ENCODE measurements around the gene ENTPD6.

DNA sequence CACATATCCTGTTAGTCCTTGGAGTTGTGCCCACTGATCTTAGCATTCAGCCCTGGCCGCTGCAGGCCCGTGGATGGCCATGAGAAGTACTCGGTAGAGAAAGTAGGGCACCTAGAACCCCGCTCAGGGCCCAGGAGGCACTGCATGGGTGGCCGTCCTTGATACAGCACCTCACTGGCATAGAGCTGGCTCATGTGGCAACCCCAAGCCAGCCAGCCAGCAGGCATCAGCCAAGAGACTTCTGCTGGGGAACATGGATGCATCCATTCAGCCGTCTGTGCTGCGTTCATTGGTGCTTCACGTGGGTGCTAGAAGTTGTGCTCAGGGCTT lies 62.9 kb downstream of the ENTPD6 start:
- TF ChIP-seq, protein P1, sequence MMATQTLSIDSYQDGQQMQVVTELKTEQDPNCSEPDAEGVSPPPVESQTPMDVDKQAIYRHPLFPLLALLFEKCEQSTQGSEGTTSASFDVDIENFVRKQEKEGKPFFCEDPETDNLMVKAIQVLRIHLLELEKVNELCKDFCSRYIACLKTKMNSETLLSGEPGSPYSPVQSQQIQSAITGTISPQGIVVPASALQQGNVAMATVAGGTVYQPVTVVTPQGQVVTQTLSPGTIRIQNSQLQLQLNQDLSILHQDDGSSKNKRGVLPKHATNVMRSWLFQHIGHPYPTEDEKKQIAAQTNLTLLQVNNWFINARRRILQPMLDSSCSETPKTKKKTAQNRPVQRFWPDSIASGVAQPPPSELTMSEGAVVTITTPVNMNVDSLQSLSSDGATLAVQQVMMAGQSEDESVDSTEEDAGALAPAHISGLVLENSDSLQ (IDR thresholded peaks at IDR 0.05): no peak
- no peak for TF ChIP-seq SP1 (IDR thresholded peaks at IDR 0.05)
- TF ChIP-seq FOXK2 (IDR thresholded peaks at IDR 0.05): no peak
- no peak for TF ChIP-seq LEF1 (IDR thresholded peaks at IDR 0.05; ENCODE audit: borderline replicate concordance)
- no peak for TF ChIP-seq FOXM1 (IDR thresholded peaks at IDR 0.05; ENCODE audit: borderline replicate concordance)
- no peak for TF ChIP-seq CTBP1 (IDR thresholded peaks at IDR 0.05; ENCODE audit: borderline replicate concordance)
- no peak for TF ChIP-seq HDGF (IDR thresholded peaks at IDR 0.05; ENCODE audit: borderline replicate concordance)

Data from HEK293T (cell line).